HepG2 (cell line): ENCODE results near the gene CXXC5. TPM values are rescaled to one million over a fixed set of nuclear protein-coding genes. Genes with fewer than 3 reads are reported as not detected.
A peak's percentile ranks its signal among the peaks of the same experiment; 100 is the strongest.

Experiments
- ATAC-seq: fragments of 200-7000 bp; cut with Tn5 transposase; 3 replicates; pipeline ENCODE4 v1.9.1; 2020; ENCODE audit warnings: mild to moderate bottlenecking, moderate library complexity
- BruUV-seq: library from RNA; stranded (reverse); fragments of 400-500 nt; replicated peaks from 2 replicates; lab custom pipeline; 2021; lab: Mats Ljungman, UMichigan
- CTCF ChIA-PET: fragments of 300-600 bp; formaldehyde crosslinking; extraction: SDS; loops from one replicate; lab custom pipeline; 2021; ENCODE audit warnings: low total read pairs, inconsistent platforms, low intra/inter-chr PET ratio; lab: Yijun Ruan, JAX
- POLR2A ChIA-PET: fragments of 350-600 bp; sonication (Branson Sonifier 250); formaldehyde crosslinking; loops from one replicate; lab custom pipeline; 2020; ENCODE audit warnings: antibody characterized with exemption, inconsistent platforms; lab: Yijun Ruan, JAX
- DNase-seq: peaks from one replicate; pipeline ENCODE4 v3.0.0-alpha.2; 2015; ENCODE audit warnings: low spot score
- FAIRE-seq: peaks from 3 replicates; lab custom pipeline; 2011; peaks lifted over from hg19 to GRCh38; lab: Jason Lieb, UNC
- H2AFZ ChIP-seq: one replicate; pipeline ENCODE4 v1.6.1; 2011; ENCODE audit warnings: low read length, inconsistent platforms
- H3K27ac ChIP-seq: fragments of 300-600 bp; 3 replicates; pipeline ENCODE4 v1.8.0; 2011; ENCODE audit warnings: mixed run types, mild to moderate bottlenecking, mixed read lengths, low read length, inconsistent platforms; ENCODE audit not compliant: insufficient read depth; ENCODE audit errors: extremely low read length
- H3K27me3 ChIP-seq, 2 experiments: fragments of 200-600 bp in 1 of 2; 2 replicates in 1 of 2; 3 replicates in 1 of 2; pipeline versions ENCODE4 v1.6.0 to v1.8.0; 2011; ENCODE audit warnings: low read length in 2 of 2, mild to moderate bottlenecking in 2 of 2, moderate library complexity in 2 of 2, inconsistent platforms in 1 of 2; ENCODE audit not compliant: insufficient read depth in 2 of 2, control insufficient read depth in 1 of 2
- H3K36me3 ChIP-seq, 2 experiments: fragments of 200-600 bp in 1 of 2; replicated peaks in 1 of 2; 2 replicates in 1 of 2; 3 replicates in 1 of 2; pipeline versions ENCODE4 v1.5.1 to v1.8.0; 2011; ENCODE audit warnings: low read length in 2 of 2, inconsistent platforms in 1 of 2; ENCODE audit not compliant: insufficient read depth in 2 of 2, control insufficient read depth in 1 of 2
- H3K4me1 ChIP-seq: 2 replicates; pipeline ENCODE4 v1.5.1; 2012; ENCODE audit warnings: low read length, inconsistent platforms; ENCODE audit not compliant: insufficient read depth
- H3K4me2 ChIP-seq: 2 replicates; pipeline ENCODE4 v1.6.0; 2011; ENCODE audit warnings: low read depth, low read length, inconsistent platforms
- H3K4me3 ChIP-seq, 3 experiments: fragments of 200-600 bp in 1 of 3; sonication (generic), shearing (Covaris generic) in 1 of 3; replicated peaks in 1 of 3; 2 replicates each; pipeline ENCODE4 v1.5.1; 2011 to 2016; ENCODE audit warnings: low read length in 3 of 3, inconsistent platforms in 2 of 3, low read depth in 2 of 3, mild to moderate bottlenecking in 2 of 3, control low read depth in 1 of 3, mixed read lengths in 1 of 3; ENCODE audit not compliant: insufficient read depth in 1 of 3
- H3K79me2 ChIP-seq: one replicate; pipeline ENCODE4 v1.6.1; 2011; ENCODE audit warnings: low read length, inconsistent platforms; ENCODE audit not compliant: insufficient read depth
- H3K9ac ChIP-seq: 2 replicates; pipeline ENCODE4 v1.6.0; 2011; ENCODE audit warnings: mild to moderate bottlenecking, low read depth, low read length, inconsistent platforms; ENCODE audit not compliant: insufficient read depth
- H3K9me3 ChIP-seq: 2 replicates; pipeline ENCODE4 v1.5.1; 2012; ENCODE audit warnings: mild to moderate bottlenecking, low read length
- H4K20me1 ChIP-seq: 2 replicates; pipeline ENCODE4 v1.6.0; 2011; ENCODE audit warnings: inconsistent platforms, mild to moderate bottlenecking, low read length, moderate library complexity; ENCODE audit not compliant: insufficient read depth
- CSRNP2 ChIP-seq: sonication (generic); formaldehyde crosslinking; conservative IDR thresholded peaks from 2 replicates; pipeline ENCODE4 v1.8.0; 2022; ENCODE audit warnings: low read depth, missing genetic modification reagents
- HNRNPUL1 ChIP-seq: fragments of 200-400 bp; formaldehyde crosslinking; IDR thresholded peaks from 2 replicates; pipeline ENCODE4 v1.6.1; 2017; ENCODE audit warnings: low read depth, mild to moderate bottlenecking, low read length, moderate library complexity
- JUN ChIP-seq: sonication (generic); formaldehyde crosslinking; IDR thresholded peaks from 2 replicates; pipeline ENCODE4 v1.4.0; 2020; ENCODE audit warnings: mild to moderate bottlenecking, missing genetic modification reagents
- MAFG ChIP-seq: sonication (generic); formaldehyde crosslinking; IDR thresholded peaks from 2 replicates; pipeline ENCODE4 v1.5.1; 2020; ENCODE audit warnings: mild to moderate bottlenecking, missing genetic modification reagents
- SRSF1 ChIP-seq: fragments of 200-400 bp; formaldehyde crosslinking; optimal IDR thresholded peaks from 2 replicates; pipeline ENCODE3; 2017; ENCODE audit warnings: mild to moderate bottlenecking, low read depth, low read length, moderate library complexity
- SUZ12 ChIP-seq: fragments of 150-350 bp; IDR thresholded peaks from 2 replicates; pipeline ENCODE4 v1.6.1; 2014; ENCODE audit warnings: low read depth, low read length
- ZNF276 ChIP-seq: sonication (generic); formaldehyde crosslinking; IDR thresholded peaks from 2 replicates; pipeline ENCODE4 v1.4.0; 2020; ENCODE audit warnings: mild to moderate bottlenecking, low read depth, missing genetic modification reagents
- ZNF619 ChIP-seq: sonication (generic); formaldehyde crosslinking; IDR thresholded peaks from 2 replicates; pipeline ENCODE4 v1.4.0; 2020; ENCODE audit warnings: mild to moderate bottlenecking, missing genetic modification reagents
- ZNF687 ChIP-seq: sonication (generic); formaldehyde crosslinking; IDR thresholded peaks from 2 replicates; pipeline ENCODE4 v1.5.1; 2020; ENCODE audit warnings: mild to moderate bottlenecking, missing genetic modification reagents, moderate library complexity
- ZNF788 ChIP-seq: sonication (generic); formaldehyde crosslinking; IDR thresholded peaks from 2 replicates; pipeline ENCODE4 v1.5.0; 2020; ENCODE audit warnings: mild to moderate bottlenecking, missing genetic modification reagents, borderline replicate concordance
- ZSCAN25 ChIP-seq: sonication (generic); formaldehyde crosslinking; IDR thresholded peaks from 2 replicates; pipeline ENCODE4 v1.8.0; 2022; ENCODE audit warnings: mild to moderate bottlenecking, missing genetic modification reagents
- WGBS: methylation state at CpG from one replicate; pipeline ENCODE4 v1.1.6; 2017; ENCODE audit warnings: low lambda C conversion rate; 5-methylcytosine and 5-hydroxymethylcytosine counted together
- in situ Hi-C: cut with HindIII; loops from 2 replicates; pipeline ENCODE4 v1.10.0; 2017; ENCODE audit warnings: low pct_unique_long_range_greater_than_20kb; ENCODE audit not compliant: extremely low pct_ligation_motif_present
- intact Hi-C: fragments of 100-400 bp; cut with micrococcal nuclease; formaldehyde crosslinking; loops from one replicate; pipeline ENCODE4 v1.10.0; 2022; ENCODE audit not compliant: unreplicated experiment
- polyA plus RNA-seq, 8 experiments: library from polyadenylated mRNA; depleted of rRNA in 3 of 8; stranded (reverse) in 7 of 8; unstranded in 1 of 8; fragments of >200 nt; fragmentation: Illumina TruSeq in 4 of 8; extraction: Trizol in 4 of 8; gene quantifications; 2 replicates each; pipeline versions ENCODE4 v1.2.1 to v1.2.3, GENCODE V29; 2011 to 2016; ENCODE audit warnings: low read depth in 4 of 8, missing spikeins in 1 of 8, mixed read lengths in 1 of 8; ENCODE audit not compliant: insufficient read depth in 1 of 8
- total RNA-seq, 5 experiments: library from RNA; depleted of rRNA; stranded (reverse); fragments of >200 nt; fragmentation: Illumina TruSeq; extraction: Trizol; gene quantifications; 2 replicates each; pipeline ENCODE4 v1.2.3, GENCODE V29; 2016; ENCODE audit warnings: low read depth in 1 of 5
- TF ChIP-seq, protein P1 (sequence below): sonication (generic); formaldehyde crosslinking; IDR thresholded peaks from 2 replicates; pipeline ENCODE4 v1.5.0; 2020; ENCODE audit warnings: missing genetic modification reagents
- TF ChIP-seq, protein P2 (sequence below): sonication (generic); formaldehyde crosslinking; conservative IDR thresholded peaks from 2 replicates; pipeline ENCODE4 v1.8.1; 2023; ENCODE audit warnings: missing genetic modification reagents

The CXXC5 gene
- total and polyA plus RNA-seq, 2 of the 13 experiments (the other 11 are each of a cell fraction or from before 2014, with no cell fraction given) = 32.3 to 33.0 TPM

- BruUV-seq = no TSS peak
- no peak for TF ChIP-seq MAFG (CRISPR knock-in tag)
- TF ChIP-seq, protein P1, sequence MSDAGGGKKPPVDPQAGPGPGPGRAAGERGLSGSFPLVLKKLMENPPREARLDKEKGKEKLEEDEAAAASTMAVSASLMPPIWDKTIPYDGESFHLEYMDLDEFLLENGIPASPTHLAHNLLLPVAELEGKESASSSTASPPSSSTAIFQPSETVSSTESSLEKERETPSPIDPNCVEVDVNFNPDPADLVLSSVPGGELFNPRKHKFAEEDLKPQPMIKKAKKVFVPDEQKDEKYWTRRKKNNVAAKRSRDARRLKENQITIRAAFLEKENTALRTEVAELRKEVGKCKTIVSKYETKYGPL (CRISPR knock-in tag) = no peak
- TF ChIP-seq HNRNPUL1 = no peak
- TF ChIP-seq ZSCAN25 (CRISPR knock-in tag) = no peak
- no peak for TF ChIP-seq SUZ12
- TF ChIP-seq SRSF1 = peak; percentile 9
- no peak for TF ChIP-seq CSRNP2 (CRISPR knock-in tag)
- no peak for TF ChIP-seq ZNF276 (CRISPR knock-in tag)
- TF ChIP-seq JUN (CRISPR knock-in tag) = no peak
- TF ChIP-seq ZNF788 (CRISPR knock-in tag) = no peak
- no peak for TF ChIP-seq ZNF619
- peak; percentile 3; the same call in 1 of the 2 replicates for TF ChIP-seq ZNF687 (CRISPR knock-in tag)
- TF ChIP-seq, protein P2, sequence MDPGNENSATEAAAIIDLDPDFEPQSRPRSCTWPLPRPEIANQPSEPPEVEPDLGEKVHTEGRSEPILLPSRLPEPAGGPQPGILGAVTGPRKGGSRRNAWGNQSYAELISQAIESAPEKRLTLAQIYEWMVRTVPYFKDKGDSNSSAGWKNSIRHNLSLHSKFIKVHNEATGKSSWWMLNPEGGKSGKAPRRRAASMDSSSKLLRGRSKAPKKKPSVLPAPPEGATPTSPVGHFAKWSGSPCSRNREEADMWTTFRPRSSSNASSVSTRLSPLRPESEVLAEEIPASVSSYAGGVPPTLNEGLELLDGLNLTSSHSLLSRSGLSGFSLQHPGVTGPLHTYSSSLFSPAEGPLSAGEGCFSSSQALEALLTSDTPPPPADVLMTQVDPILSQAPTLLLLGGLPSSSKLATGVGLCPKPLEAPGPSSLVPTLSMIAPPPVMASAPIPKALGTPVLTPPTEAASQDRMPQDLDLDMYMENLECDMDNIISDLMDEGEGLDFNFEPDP (CRISPR knock-in tag) = no peak
Measured at GRCh38 chr5:139690064-139690802, 42.1 kb downstream of the CXXC5 start.

More at GRCh38 chr5:139690064-139690802, 42.1 kb downstream of the CXXC5 start:
- Histone ChIP-seq H3K4me2 (peak overlapping the region; percentile 63), H2AFZ (no peak overlapping the region), H3K9me3 (no peaks in the 10 kb centered on the region), H3K27me3 (no peaks in the 10 kb centered on the region), H3K9ac (no peak overlapping the region), H4K20me1 (no peaks in the 10 kb centered on the region), H3K4me3 (peak overlapping the region in 1 of 3 experiments; percentile 46; a peak in 1 of 6 replicates), H3K4me1 (peaks cover 82% of the 10 kb centered on the region), H3K36me3 (no peaks in the 10 kb centered on the region), H3K79me2 (no peaks in the 10 kb centered on the region), H3K27ac (no peak overlapping the region)
- CTCF ChIA-PET = interaction anchor here (1.7 to 2.6 kb wide), 3 partner anchors 54 to 75 kb away, joined by 6 to 16 read pairs (median 10); no protein-coding TSS in a partner anchor
- ATAC-seq = peak; percentile 10
- in situ Hi-C loops (no loop called here), intact Hi-C loops (loop anchor here (1.0 to 5.0 kb wide), 3 partner anchors 19 to 77 kb away; no protein-coding TSS in a partner anchor)
- no peak for DNase-seq
- 24% methylated on average over 5 of the region's 16 CpGs for WGBS
- FAIRE-seq = no peak
- POLR2A ChIA-PET = interaction anchor here (1.0 to 1.8 kb wide), 7 partner anchors 18 to 57 kb away, joined by 3 to 5 read pairs (median 4); partner anchors contain the start of gene CXXC5
